Activated T-cell treated with anti-CD3 and anti-CD28 coated beads for 48 hours (primary cell): Measurements from ENCODE around the gene TRIM44.

Experiments
- DNase-seq: peaks from one replicate; pipeline ENCODE4 v3.0.0-alpha.2; 2020; ENCODE audit warnings: low read depth

Gene TRIM44

GRCh38 chr11:35662649-35663407 lies at the start of gene TRIM44:
Gene TRIM44, plus strand, starts transcription at chr11:35662775. Its CDS starts 337 bp downstream, at chr11:35663112.
- peak; percentile 80 for DNase-seq

- no peak for DNase-seq
These were observed 47.5 kb upstream of the TRIM44 start for GRCh38 chr11:35614939-35615569.

DNA sequence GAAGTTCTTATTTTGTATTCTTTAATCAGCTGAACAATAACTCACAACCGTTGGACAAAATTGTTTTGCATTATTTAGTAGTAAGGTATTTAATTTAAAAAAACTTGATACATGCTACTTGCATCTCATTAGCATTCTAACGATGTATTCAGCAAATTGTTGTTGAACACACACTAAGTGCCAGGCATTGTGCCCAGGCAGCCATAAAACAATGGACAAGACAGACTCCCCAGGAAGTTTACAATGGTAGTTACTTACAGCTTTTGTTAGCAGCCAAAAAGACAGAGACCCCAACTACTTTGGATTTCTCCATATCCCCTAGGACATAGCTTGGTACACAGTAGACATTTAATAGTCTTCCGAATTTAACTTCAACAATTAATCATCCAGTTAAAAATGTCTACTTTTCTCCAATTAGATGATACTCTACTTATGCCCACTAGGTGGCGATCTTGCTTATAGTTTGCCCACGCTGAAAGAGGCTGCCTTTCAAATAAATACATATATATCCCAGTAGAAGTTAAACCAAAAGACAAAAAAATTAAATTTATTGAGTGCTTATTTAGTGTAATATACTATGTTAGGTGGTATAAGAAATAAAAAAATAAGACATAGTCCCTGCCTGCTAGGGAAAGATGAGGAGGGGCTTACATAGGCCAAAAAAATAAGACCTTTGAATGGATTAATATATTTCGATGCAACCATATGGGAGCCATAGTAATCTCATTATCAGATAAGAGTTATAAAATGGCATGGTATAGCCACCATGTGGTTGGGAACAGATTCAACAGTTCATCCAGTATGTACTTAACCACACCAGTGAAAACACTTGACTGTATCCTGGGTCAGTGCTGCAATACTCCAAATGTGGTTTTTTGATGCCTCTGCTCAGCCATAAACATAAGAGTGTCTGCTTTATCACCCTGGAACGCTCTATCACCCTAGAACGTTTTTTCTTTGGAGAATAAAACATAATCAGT lies 46.4 kb upstream of the TRIM44 start:
- no peak for DNase-seq

- no peak for DNase-seq
These were observed 45.3 kb upstream of the TRIM44 start for GRCh38 chr11:35617316-35617686.

- DNase-seq, result no peak
These were observed 44.7 kb upstream of the TRIM44 start, which contains the start of gene FJX1 for GRCh38 chr11:35617687-35618496. Gene FJX1, plus strand, starts transcription at chr11:35618460. Its CDS starts 177 bp downstream, at chr11:35618637.

DNA sequence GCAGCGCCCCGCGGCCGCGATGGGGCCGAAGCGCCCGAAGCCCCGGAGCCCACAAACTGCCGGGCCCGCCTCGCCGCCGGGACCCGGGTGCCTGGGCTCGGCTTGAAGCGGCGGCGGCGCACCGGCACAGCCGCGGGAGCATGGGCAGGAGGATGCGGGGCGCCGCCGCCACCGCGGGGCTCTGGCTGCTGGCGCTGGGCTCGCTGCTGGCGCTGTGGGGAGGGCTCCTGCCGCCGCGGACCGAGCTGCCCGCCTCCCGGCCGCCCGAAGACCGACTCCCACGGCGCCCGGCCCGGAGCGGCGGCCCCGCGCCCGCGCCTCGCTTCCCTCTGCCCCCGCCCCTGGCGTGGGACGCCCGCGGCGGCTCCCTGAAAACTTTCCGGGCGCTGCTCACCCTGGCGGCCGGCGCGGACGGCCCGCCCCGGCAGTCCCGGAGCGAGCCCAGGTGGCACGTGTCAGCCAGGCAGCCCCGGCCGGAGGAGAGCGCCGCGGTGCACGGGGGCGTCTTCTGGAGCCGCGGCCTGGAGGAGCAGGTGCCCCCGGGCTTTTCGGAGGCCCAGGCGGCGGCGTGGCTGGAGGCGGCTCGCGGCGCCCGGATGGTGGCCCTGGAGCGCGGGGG lies 44.0 kb upstream of the TRIM44 start:
- DNase-seq, result peak; percentile 36

GRCh38 chr11:35619116-35619854 lies 43.3 kb upstream of the TRIM44 start:
- DNase-seq, result no peak

- no peak for DNase-seq
These were observed 42.5 kb upstream of the TRIM44 start for GRCh38 chr11:35619855-35620640.

DNA sequence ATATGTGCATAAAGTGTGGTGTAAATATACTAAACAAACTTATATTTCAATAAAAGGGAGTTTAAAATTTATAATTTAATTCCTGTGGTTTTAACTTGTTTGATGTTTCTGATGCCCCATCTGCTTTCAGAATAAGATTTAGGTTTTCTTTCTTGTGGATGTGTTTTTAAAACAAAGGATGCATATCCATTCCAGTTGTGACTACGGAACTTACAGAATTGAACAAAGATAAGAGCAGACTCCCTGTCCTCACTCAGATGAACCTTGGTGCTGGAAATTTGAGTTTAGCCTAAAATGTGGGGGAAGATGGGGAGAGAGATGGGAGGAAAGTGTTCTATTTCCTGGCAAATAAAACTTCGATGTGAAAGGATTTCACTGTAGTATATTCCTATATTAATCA lies 41.8 kb upstream of the TRIM44 start:
- no peak for DNase-seq

GRCh38 chr11:35621620-35622019 lies 41.0 kb upstream of the TRIM44 start:
- DNase-seq, result no peak

- DNase-seq, result no peak
These were observed 40.5 kb upstream of the TRIM44 start for GRCh38 chr11:35622070-35622469.

- no peak for DNase-seq
These were observed 38.9 kb upstream of the TRIM44 start for GRCh38 chr11:35623621-35624168.

- DNase-seq, result no peak
These were observed 38.3 kb upstream of the TRIM44 start for GRCh38 chr11:35624316-35624715.

DNA sequence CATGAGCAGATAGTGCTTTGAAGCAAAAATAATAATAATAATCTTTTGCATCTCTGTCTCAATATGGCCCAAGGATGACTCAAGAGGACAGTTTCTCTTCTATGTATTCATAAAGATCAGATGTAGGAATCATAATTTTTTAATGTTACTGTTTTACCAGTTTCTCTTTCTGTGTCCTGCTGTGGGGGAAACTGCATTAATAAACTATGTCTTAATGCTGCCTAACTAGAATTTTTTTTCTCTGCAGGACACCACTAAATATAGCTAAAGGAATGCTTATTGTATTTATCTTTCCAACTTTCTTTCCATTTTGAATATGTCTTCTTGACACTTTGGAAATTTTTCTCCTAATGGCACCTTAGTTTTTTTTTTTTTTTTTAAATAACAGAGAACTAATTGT lies 37.8 kb upstream of the TRIM44 start:
- DNase-seq, result no peak

DNA sequence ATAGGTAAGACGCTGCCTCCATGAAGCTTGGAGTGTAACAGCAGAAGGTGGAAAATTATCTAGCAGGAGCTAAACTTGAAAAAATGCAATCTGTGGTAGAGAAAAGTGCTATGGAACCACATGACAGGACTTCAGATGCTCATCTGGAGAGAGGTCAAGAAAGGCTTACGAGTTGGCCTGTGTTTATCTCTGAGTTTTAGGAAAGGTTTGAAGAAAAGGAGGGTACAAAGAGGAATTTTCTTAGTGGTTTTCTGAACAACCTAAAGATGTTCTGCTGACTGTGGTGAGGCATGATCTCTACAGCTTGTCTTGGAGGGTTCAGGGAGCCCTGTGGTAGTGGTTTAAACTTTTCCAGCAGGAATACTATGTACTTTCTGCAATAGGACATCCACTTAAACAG lies 36.1 kb upstream of the TRIM44 start:
- no peak for DNase-seq

- DNase-seq, result no peak
These were observed 33.1 kb upstream of the TRIM44 start for GRCh38 chr11:35629511-35629910.

GRCh38 chr11:35629914-35630313 lies 32.7 kb upstream of the TRIM44 start:
- no peak for DNase-seq

GRCh38 chr11:35631891-35632290 lies 30.7 kb upstream of the TRIM44 start:
- no peak for DNase-seq

DNA sequence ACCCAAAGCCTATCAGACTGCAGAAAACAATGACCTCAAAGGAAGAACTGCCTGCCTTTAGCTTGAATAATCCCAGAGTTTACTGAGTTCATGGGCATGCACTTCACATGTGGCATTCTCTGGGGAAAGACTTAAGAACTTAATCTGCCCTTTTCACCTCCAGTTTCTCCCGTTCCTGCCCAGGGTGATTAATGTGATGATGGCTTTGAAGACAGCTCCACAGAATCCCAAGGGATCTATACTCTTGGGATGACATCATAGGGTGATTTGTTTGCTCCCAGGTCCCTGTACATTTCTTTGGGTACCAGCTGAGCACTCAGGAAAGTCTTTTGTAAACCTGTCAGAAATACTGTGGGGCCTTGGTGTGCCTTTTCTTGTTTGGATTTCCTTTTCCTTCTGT lies 30.3 kb upstream of the TRIM44 start:
- no peak for DNase-seq
